GM18873 (cell line): ENCODE results near the gene UQCR11.

Source experiments
- ATAC-seq: cut with Tn5 transposase; IDR thresholded peaks from one replicate; pipeline ENCODE4 v1.9.1; 2021; ENCODE audit warnings: mild to moderate bottlenecking, moderate library complexity, moderate number of reproducible peaks; ENCODE audit not compliant: unreplicated experiment, low FRiP score

UQCR11 gene

GRCh38 chr19:1618157-1619093, 13.2 kb upstream of the UQCR11 start:
- no peak for ATAC-seq

- ATAC-seq, result no peak
Observed at GRCh38 chr19:1616875-1617274, 11.6 kb upstream of the UQCR11 start.

- ATAC-seq, result no peak
Observed at GRCh38 chr19:1616396-1616795, 11.1 kb upstream of the UQCR11 start.

- no peak for ATAC-seq
Observed at GRCh38 chr19:1615156-1615765, 10.0 kb upstream of the UQCR11 start.

- ATAC-seq, result no peak
Observed at GRCh38 chr19:1613808-1614570, 8.7 kb upstream of the UQCR11 start.

GRCh38 chr19:1613146-1613545, 7.9 kb upstream of the UQCR11 start:
- no peak for ATAC-seq

GRCh38 chr19:1612114-1613086, 7.1 kb upstream of the UQCR11 start:
- ATAC-seq, result no peak

GRCh38 chr19:1611353-1611752, 6.1 kb upstream of the UQCR11 start:
- no peak for ATAC-seq

GRCh38 chr19:1610579-1610978, 5.3 kb upstream of the UQCR11 start:
- no peak for ATAC-seq

GRCh38 chr19:1609680-1610474, 4.6 kb upstream of the UQCR11 start:
- ATAC-seq, result no peak

- no peak for ATAC-seq
Observed at GRCh38 chr19:1609103-1609396, 3.8 kb upstream of the UQCR11 start.

GRCh38 chr19:1608359-1609102, 3.3 kb upstream of the UQCR11 start:
- ATAC-seq, result no peak

GRCh38 chr19:1606138-1606651, 933 bp upstream of the UQCR11 start:
- no peak for ATAC-seq

GRCh38 chr19:1602091-1602707, 3.1 kb downstream of the UQCR11 start:
- no peak for ATAC-seq

GRCh38 chr19:1601613-1602064, 3.6 kb downstream of the UQCR11 start:
- ATAC-seq, result no peak

- ATAC-seq, result no peak
Observed at GRCh38 chr19:1599460-1599846, 5.8 kb downstream of the UQCR11 start.

- no peak for ATAC-seq
Observed at GRCh38 chr19:1598777-1599459, 6.3 kb downstream of the UQCR11 start.

- ATAC-seq, result no peak
Observed at GRCh38 chr19:1593501-1593772, 11.8 kb downstream of the UQCR11 start.
